ENCODE results near the gene TLR4.

GRCh38 chr9:117768750-117769395 is 64.7 kb downstream of the TLR4 start:
- TF ChIP-seq CTCF (conservative IDR thresholded peaks at IDR 0.05 in 1 of 2, IDR thresholded peaks at IDR 0.05 in 1 of 2; ENCODE audit: extremely low read depth in 1 of 2, insufficient read depth in 1 of 2, low read depth in 1 of 2, low read length in 2 of 2), result no peak
- no peak for TF ChIP-seq EZH2 (IDR thresholded peaks at IDR 0.05; ENCODE audit: borderline replicate concordance, low read length)

Measured in mammary epithelial cell (primary cell).